ENCODE data around the gene SLC25A13.

Gene SLC25A13

GRCh38 chr7:96310110-96310509, 11.8 kb downstream of the SLC25A13 start:
- no peak overlapping the region for H3K4me3 ChIP-seq (ENCODE audit: low read depth, low read length)
- in situ Hi-C loops (cut with HindIII; ENCODE audit: low sequenced_read_pairs), result no loop called here
- DNase-seq (ENCODE audit: low read depth, low spot score), result no peak
- TF ChIP-seq CTCF (IDR thresholded peaks at IDR 0.05; ENCODE audit: low read depth, low read length), result no peak

GRCh38 chr7:96308950-96309263, 13.0 kb downstream of the SLC25A13 start:
- no peak for TF ChIP-seq CTCF (IDR thresholded peaks at IDR 0.05; ENCODE audit: low read depth, low read length)
- in situ Hi-C loops (cut with HindIII; ENCODE audit: low sequenced_read_pairs), result no loop called here
- H3K4me3 ChIP-seq (ENCODE audit: low read depth, low read length), result no peak overlapping the region
- DNase-seq (ENCODE audit: low read depth, low spot score), result no peak

GRCh38 chr7:96308253-96308949, 13.5 kb downstream of the SLC25A13 start:
- no peak for TF ChIP-seq CTCF (IDR thresholded peaks at IDR 0.05; ENCODE audit: low read depth, low read length)
- no peak for DNase-seq (ENCODE audit: low read depth, low spot score)
- in situ Hi-C loops (cut with HindIII; ENCODE audit: low sequenced_read_pairs), result no loop called here

GRCh38 chr7:96306385-96307125, 15.3 kb downstream of the SLC25A13 start:
- H3K4me3 ChIP-seq (ENCODE audit: low read depth, low read length), result no peak overlapping the region
- no peak for TF ChIP-seq CTCF (IDR thresholded peaks at IDR 0.05; ENCODE audit: low read depth, low read length)
- in situ Hi-C loops (cut with HindIII; ENCODE audit: low sequenced_read_pairs), result no loop called here
- DNase-seq (ENCODE audit: low read depth, low spot score), result no peak

More at GRCh38 chr7:96308253-96308949, 13.5 kb downstream of the SLC25A13 start:
- H3K4me3 ChIP-seq (ENCODE audit: low read depth, low read length), result no peak overlapping the region

GRCh38 chr7:96305915-96306314, 16.0 kb downstream of the SLC25A13 start:
- in situ Hi-C loops (cut with HindIII; ENCODE audit: low sequenced_read_pairs), result no loop called here
- DNase-seq (ENCODE audit: low read depth, low spot score), result no peak

GRCh38 chr7:96304573-96304972, 17.3 kb downstream of the SLC25A13 start:
- TF ChIP-seq CTCF (IDR thresholded peaks at IDR 0.05; ENCODE audit: low read depth, low read length), result no peak
- DNase-seq (ENCODE audit: low read depth, low spot score), result no peak
- in situ Hi-C loops (cut with HindIII; ENCODE audit: low sequenced_read_pairs), result no loop called here
- no peak overlapping the region for H3K4me3 ChIP-seq (ENCODE audit: low read depth, low read length)

More at GRCh38 chr7:96305915-96306314, 16.0 kb downstream of the SLC25A13 start:
- H3K4me3 ChIP-seq (ENCODE audit: low read depth, low read length), result no peak overlapping the region
- TF ChIP-seq CTCF (IDR thresholded peaks at IDR 0.05; ENCODE audit: low read depth, low read length), result no peak
